NCI-H446 (cell line): ENCODE results near the gene FBXL20.
"Not testable (repeated sequence)": the region's sequence is repeated elsewhere in the genome, so short reads cannot be mapped to it uniquely, and the experiment has no call there.

Experiments
- DNase-seq, 2 experiments: peaks; one replicate each; lab custom pipeline; 2025; lab: John Stamatoyannopoulos, UW

FBXL20 gene, protein sequence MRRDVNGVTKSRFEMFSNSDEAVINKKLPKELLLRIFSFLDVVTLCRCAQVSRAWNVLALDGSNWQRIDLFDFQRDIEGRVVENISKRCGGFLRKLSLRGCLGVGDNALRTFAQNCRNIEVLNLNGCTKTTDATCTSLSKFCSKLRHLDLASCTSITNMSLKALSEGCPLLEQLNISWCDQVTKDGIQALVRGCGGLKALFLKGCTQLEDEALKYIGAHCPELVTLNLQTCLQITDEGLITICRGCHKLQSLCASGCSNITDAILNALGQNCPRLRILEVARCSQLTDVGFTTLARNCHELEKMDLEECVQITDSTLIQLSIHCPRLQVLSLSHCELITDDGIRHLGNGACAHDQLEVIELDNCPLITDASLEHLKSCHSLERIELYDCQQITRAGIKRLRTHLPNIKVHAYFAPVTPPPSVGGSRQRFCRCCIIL

DNA sequence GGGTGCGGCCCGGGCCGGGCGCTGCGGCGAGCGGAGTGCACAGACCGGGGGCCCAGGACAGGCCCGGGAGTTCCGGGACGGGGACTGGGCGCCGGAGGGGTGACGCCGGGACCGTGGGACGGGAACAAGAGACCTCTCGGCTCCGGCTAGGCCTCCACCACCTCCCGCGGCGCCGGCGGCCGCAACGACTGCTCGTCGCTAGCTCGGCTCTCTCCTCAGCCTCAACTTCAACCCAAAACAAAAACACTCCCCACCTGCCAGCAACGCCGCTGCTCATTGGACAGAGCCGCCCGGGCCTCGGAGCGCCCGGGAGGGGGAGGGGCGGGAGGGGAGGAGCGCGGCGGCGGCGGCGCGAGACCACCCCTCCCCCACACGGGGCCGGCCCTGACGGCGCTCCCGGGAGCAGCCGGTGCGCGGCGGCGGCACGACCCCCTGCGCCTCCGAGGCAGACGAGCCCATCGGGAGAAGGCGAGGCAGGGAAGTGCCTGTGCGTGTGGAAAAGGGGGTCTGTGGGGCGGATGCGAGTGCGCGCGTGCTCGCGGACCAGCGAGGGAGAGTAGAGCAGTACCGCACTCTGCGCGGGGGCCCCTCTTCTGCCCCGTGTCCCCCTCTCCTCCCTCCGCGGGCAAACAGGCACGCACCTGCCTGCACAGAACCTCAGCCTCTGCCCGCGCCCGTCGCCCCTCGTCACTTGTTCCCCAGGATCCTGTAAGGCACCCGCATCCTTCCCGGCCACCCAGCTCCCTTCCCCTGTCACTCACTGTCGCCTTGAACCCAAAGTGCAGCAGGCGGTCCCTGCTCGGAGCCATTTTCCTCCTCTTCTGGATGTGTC, at the start of gene FBXL20:
FBXL20 (minus strand) TSS at position 215 of the 832 bp plus-strand sequence. CDS start 224 bp downstream, outside the sequence.
- DNase-seq = peak; percentile 58 to 87

DNA sequence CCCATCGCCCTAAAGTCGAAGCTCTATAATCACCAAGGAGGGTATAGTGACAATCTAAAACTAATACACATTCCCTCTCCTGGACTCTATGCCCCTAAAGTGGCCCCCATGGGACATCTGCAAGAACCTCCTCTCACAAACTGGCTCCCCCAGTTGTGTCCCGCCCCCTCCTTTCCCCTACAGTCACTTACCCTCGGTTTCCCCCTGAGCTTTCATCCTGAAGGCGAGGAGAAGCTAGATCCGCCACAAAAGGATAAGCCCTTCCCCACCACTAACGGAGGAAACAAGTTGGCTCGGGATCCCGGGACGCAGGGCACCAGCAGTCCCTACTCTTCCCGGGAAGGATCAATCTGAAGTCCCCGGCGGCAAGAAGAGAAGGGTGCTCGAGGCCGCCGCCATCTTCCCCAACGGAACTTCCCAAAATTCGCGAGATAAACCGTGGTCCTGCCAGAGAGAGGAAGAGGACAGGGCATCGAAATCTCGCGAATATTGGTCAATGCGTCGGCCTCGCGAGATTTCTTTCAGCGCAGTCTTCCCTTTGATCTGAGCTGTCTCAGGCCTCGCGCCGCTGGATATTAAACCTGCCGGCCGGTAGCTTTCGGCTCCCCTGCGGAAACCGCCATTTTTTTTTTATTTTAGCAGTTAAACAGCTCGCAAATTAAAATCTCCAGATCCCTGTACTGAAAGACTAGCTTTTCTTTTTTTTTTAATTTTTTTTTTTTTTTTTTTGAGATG, 49.6 kb upstream of the FBXL20 start, which contains the start of gene MED1:
MED1 (minus strand) TSS at position 417 of the 735 bp plus-strand sequence; CDS start at position 216, 201 bp downstream.
- DNase-seq = peak; percentile 98 to 99

GRCh38 chr17:39450051-39450450, 48.6 kb upstream of the FBXL20 start:
- DNase-seq = no peak

- DNase-seq = no peak
Measured at GRCh38 chr17:39447561-39447960, 46.1 kb upstream of the FBXL20 start.

DNA sequence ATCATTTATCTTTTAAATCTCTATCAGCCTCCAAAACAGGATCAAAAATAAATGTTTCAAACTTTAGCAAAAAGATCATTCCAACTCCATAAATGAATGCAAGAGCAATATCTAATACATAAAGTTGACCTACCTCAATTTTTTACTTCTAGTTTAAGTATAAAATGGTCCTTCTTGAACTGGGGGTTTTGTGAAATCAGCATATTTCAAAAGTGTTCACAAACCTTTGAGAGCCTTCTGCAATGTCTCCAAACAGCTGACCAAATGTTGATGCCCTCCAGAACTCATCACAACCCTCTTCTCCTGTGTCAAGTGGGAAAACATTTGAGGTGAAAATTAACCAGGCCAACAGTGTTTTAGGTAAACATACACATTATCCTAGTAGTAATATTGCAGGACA, 41.9 kb upstream of the FBXL20 start:
- DNase-seq = no peak

- DNase-seq = not testable (repeated sequence)
Measured at GRCh38 chr17:39439868-39440267, 38.4 kb upstream of the FBXL20 start.

DNA sequence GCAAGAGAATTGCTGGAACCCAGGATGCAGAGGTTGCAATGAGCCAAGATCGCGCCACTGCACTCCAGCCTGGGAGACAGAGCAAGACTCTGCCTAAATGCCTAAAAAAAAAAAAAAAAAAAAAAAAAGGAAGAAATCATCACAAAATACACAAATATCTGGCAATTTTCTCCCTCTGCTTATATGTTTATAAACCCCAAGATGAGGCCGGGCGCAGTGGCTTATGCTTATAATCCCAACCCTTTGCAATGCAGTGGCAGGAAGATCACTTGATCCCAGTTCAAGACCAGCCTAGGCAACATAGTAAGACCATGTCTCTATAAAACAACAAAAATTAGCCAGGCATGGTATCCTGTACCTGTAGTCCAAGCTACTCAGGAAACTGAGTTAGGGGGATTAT, 28.2 kb upstream of the FBXL20 start:
- DNase-seq = no peak

DNA sequence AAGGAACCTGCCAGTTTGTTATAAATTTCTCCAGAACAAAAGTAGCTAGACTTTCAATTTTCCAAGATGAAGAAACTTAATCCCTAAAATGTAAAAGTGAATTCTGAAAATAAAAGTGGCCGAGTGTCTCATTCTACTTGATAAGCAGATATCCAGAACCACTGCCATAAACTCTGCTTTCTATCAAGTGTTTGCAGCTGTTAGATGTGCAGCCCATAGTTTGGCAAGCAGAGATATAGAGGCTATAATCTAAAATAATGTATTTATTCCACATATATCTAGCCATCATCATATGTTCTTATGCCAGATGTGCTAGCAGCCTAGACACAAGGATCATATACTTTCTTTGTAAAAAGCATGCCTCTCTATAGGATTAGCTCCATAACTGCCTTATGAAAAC, 14.7 kb upstream of the FBXL20 start:
- DNase-seq = no peak

DNA sequence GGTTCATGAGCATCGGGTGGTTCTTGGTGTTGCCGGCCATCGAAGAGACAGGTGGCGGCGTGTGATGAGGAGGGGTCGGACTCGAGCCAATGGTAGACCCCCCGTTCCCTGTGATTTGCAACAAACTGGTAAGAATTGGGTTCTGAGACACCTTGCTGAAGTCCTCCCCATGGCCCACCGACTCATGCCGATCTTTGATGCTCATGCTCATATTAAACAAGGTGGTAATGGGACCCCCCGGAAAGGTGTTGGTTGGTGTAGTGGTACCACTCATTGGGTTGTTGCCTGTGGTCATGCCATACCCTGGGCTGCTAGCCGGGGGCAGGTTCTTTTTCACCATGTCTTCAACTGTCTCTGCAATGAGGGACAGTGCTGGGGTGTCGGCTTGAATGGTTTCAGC, 8.9 kb upstream of the FBXL20 start:
- DNase-seq = no peak

GRCh38 chr17:39408360-39408759, 6.9 kb upstream of the FBXL20 start:
- no peak for DNase-seq

GRCh38 chr17:39406951-39407350, 5.5 kb upstream of the FBXL20 start:
- no peak for DNase-seq

DNA sequence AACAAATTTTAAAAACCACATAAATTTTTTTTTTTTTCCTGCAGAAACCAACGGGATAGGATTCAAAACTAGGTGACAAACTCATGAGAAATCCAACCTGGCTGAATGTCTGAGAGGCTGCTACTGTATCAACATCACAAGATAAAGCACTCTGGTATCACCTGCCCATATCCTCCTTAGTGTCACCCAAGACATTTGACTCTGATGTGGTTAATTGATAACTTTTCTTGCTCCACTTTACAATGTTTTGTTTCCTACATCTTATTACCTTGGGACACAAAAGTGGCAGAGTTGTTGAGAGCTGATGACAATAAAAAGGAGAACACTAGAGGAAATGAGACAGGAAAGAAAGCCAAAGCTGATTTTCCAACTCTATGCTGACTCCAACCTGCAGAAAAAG, 4.0 kb upstream of the FBXL20 start:
- DNase-seq = no peak

GRCh38 chr17:39404542-39405378, 3.3 kb upstream of the FBXL20 start:
- no peak for DNase-seq

DNA sequence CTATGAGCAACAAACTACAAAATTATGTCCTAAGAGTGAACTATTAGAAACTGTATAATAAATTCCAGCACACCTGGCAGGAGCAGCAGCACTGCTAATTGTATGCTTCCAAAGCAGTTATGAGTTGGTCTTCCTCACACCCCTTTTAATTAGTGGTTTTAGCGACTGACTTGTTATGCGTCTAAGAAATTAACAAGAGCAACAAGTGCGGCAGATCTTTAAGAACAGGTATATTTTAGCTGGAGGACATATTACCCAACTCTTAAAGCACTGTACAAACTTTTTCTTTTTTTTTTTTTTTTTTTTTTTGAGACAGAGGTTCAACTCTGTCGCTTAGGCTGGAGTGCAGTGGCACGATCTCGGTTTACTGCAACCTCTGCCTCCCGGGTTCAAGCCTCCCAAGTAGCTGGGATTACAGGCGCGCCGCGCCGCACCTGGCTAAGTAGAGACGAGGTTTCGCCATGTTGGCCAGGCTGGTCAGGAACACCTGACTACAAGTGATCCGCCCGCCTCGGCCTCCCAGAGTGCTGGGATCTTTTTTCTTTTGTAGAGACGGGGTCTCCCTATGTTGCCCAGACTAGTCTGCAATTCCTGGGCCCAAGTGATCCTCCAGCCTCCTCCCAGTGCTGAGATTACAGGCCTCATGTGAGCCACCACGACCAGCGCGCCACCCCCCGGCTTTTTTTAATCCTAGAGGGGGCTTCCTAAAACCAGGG, 1.6 kb upstream of the FBXL20 start:
- DNase-seq = no peak

DNA sequence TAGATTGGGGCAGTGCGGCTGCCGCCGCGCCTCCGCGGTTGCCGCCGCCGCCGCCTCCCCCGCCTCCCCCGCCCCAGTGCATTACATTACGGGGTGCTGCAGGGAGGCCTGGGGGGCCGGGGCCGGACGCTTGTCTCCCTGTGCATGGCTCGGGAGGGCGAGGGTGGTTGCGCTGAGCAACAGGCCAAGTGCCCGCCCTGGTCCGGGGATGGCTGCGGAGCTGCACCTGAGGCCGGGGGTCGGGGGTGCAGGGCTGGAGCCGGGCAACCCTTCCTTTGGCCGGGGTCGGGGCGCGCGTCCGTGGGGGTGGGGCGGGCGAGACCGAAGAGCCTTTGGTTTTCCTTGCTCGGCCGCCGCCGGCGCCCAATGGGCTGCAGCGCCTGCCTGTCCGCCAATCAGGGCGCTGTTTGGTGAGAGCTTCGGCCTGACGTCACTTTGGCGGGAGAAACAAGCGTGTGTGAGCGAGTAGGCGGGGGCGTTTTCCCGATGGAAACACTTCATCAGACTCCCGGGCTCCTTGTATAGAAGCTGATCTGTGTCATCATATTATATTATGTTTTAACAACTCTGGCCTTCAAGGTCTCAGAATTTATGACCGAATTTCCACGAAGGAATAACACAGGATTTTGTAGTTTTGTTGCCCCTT, 941 bp upstream of the FBXL20 start:
- DNase-seq = peak; percentile 88 to 92

GRCh38 chr17:39400547-39401411, 647 bp downstream of the FBXL20 start:
- no peak for DNase-seq

DNA sequence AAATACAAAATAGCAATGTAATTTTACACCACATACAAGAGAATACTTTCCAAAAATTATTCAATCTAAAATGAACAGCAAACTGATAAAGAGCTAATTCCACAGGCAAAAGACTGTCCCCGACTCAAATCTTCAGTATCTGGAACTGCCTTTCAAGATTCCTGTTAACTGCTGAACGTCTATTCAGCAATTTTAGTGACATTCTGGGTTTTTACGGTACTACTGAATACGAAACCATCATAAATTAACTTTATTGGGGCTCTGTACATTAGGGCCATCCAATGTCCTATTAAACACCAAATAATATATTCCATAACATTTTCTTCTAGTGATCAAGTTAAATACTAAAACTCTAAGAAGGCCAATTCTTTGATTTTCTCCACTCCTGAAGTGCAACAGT, 1.6 kb downstream of the FBXL20 start:
- no peak for DNase-seq

- no peak for DNase-seq
Measured at GRCh38 chr17:39393736-39394135, 7.7 kb downstream of the FBXL20 start.

GRCh38 chr17:39391448-39391847, 10.0 kb downstream of the FBXL20 start:
- no peak for DNase-seq
